Upper lobe of left lung (tissue), 4 donors: ENCODE data around the gene TFIP11.

ENCODE experiments used
- CTCF ChIP-seq, 6 experiments: fragments of 450-650 bp in 4 of 6; fragments of 200-600 bp in 2 of 6; sonication (generic) in 2 of 6; IDR thresholded peaks; one replicate each; pipeline ENCODE4 v1.5.1; 2016 to 2019; ENCODE audit warnings: antibody characterized with exemption in 6 of 6
- POLR2AphosphoS5 ChIP-seq, 2 donors: sonication (generic); formaldehyde crosslinking; IDR thresholded peaks; one replicate each; pipeline ENCODE4 v1.5.1; 2017; ENCODE audit warnings: antibody characterized with exemption in 2 of 2

GRCh38 chr22:26445577-26446275 lies 66.5 kb downstream of the TFIP11 start:
- TF ChIP-seq POLR2AphosphoS5 (IDR thresholded peaks at IDR 0.05), result no peak
- TF ChIP-seq CTCF (IDR thresholded peaks at IDR 0.05), result no peak
